ENCODE results near the gene TADA2B.
A peak's percentile ranks its signal among the peaks of the same experiment; 100 is the strongest.

TADA2B gene

GRCh38 chr4:7052313-7052712, 9.1 kb downstream of the TADA2B start:
- H3K9me3 ChIP-seq (ENCODE audit: insufficient read depth, low read length) = no peaks in the 10 kb centered on the region
- no peak overlapping the region for H3K4me3 ChIP-seq (ENCODE audit: insufficient read length, low read depth)
- peaks cover 4% of the 10 kb centered on the region for H3K4me1 ChIP-seq (ENCODE audit: insufficient read depth, insufficient read length)
- no peak for TF ChIP-seq SUZ12 (IDR thresholded peaks at IDR 0.05; ENCODE audit: extremely low read depth, insufficient read depth, insufficient read length)
- no peak for TF ChIP-seq YY1 (IDR thresholded peaks at IDR 0.05; ENCODE audit: insufficient read depth, insufficient read length)
- no peak for TF ChIP-seq ZNF274 (IDR thresholded peaks at IDR 0.05; ENCODE audit: low read depth, low read length)
- no peak overlapping the region for H3K9ac ChIP-seq (ENCODE audit: insufficient read length, low read depth)
- H3K36me3 ChIP-seq (ENCODE audit: insufficient read depth, insufficient read length, low read length) = peaks cover 56% of the 10 kb centered on the region
- DNase-seq (ENCODE audit: low read depth, low spot score) = no peak
- no peaks in the 10 kb centered on the region for H3K27me3 ChIP-seq (ENCODE audit: insufficient read depth, insufficient read length)

- no peak overlapping the region for H3K9ac ChIP-seq (ENCODE audit: insufficient read length, low read depth)
- no peak for DNase-seq (ENCODE audit: low read depth, low spot score)
- no peak overlapping the region for H3K4me3 ChIP-seq (ENCODE audit: insufficient read length, low read depth)
- peaks cover 53% of the 10 kb centered on the region for H3K36me3 ChIP-seq (ENCODE audit: insufficient read depth, insufficient read length, low read length)
- no peaks in the 10 kb centered on the region for H3K9me3 ChIP-seq (ENCODE audit: insufficient read depth, low read length)
- TF ChIP-seq SUZ12 (IDR thresholded peaks at IDR 0.05; ENCODE audit: extremely low read depth, insufficient read depth, insufficient read length) (no peak), YY1 (IDR thresholded peaks at IDR 0.05; ENCODE audit: insufficient read depth, insufficient read length) (no peak), ZNF274 (IDR thresholded peaks at IDR 0.05; ENCODE audit: low read depth, low read length) (no peak)
- H3K27me3 ChIP-seq (ENCODE audit: insufficient read depth, insufficient read length) = no peaks in the 10 kb centered on the region
- peaks cover 4% of the 10 kb centered on the region for H3K4me1 ChIP-seq (ENCODE audit: insufficient read depth, insufficient read length)
These were observed 9.9 kb downstream of the TADA2B start for GRCh38 chr4:7052923-7053715.

- Histone ChIP-seq H3K36me3 (ENCODE audit: insufficient read depth, insufficient read length, low read length) (peaks cover 61% of the 10 kb centered on the region), H3K9ac (ENCODE audit: insufficient read length, low read depth) (peak overlapping the region; percentile 2), H3K9me3 (ENCODE audit: insufficient read depth, low read length) (no peaks in the 10 kb centered on the region), H3K4me1 (ENCODE audit: insufficient read depth, insufficient read length) (peaks cover 4% of the 10 kb centered on the region), H3K27me3 (ENCODE audit: insufficient read depth, insufficient read length) (no peaks in the 10 kb centered on the region), H3K4me3 (ENCODE audit: insufficient read length, low read depth) (no peak overlapping the region)
- TF ChIP-seq ZNF274 (IDR thresholded peaks at IDR 0.05; ENCODE audit: low read depth, low read length) (no peak), YY1 (IDR thresholded peaks at IDR 0.05; ENCODE audit: insufficient read depth, insufficient read length) (no peak), SUZ12 (IDR thresholded peaks at IDR 0.05; ENCODE audit: extremely low read depth, insufficient read depth, insufficient read length) (no peak)
- no peak for DNase-seq (ENCODE audit: low read depth, low spot score)
These were observed 11.1 kb downstream of the TADA2B start for GRCh38 chr4:7054106-7054880.

- Histone ChIP-seq H3K27me3 (ENCODE audit: insufficient read depth, insufficient read length) (no peaks in the 10 kb centered on the region), H3K4me1 (ENCODE audit: insufficient read depth, insufficient read length) (peaks cover 4% of the 10 kb centered on the region), H3K9me3 (ENCODE audit: insufficient read depth, low read length) (no peaks in the 10 kb centered on the region), H3K4me3 (ENCODE audit: insufficient read length, low read depth) (no peak overlapping the region), H3K9ac (ENCODE audit: insufficient read length, low read depth) (no peak overlapping the region), H3K36me3 (ENCODE audit: insufficient read depth, insufficient read length, low read length) (peaks cover 70% of the 10 kb centered on the region)
- DNase-seq (ENCODE audit: low read depth, low spot score) = no peak
- TF ChIP-seq SUZ12 (IDR thresholded peaks at IDR 0.05; ENCODE audit: extremely low read depth, insufficient read depth, insufficient read length) (no peak), ZNF274 (IDR thresholded peaks at IDR 0.05; ENCODE audit: low read depth, low read length) (no peak), YY1 (IDR thresholded peaks at IDR 0.05; ENCODE audit: insufficient read depth, insufficient read length) (no peak)
These were observed 12.2 kb downstream of the TADA2B start for GRCh38 chr4:7055111-7055989.

- no peak for DNase-seq (ENCODE audit: low read depth, low spot score)
- Histone ChIP-seq H3K27me3 (ENCODE audit: insufficient read depth, insufficient read length) (no peaks in the 10 kb centered on the region), H3K36me3 (ENCODE audit: insufficient read depth, insufficient read length, low read length) (peaks cover 74% of the 10 kb centered on the region), H3K9ac (ENCODE audit: insufficient read length, low read depth) (no peak overlapping the region), H3K4me1 (ENCODE audit: insufficient read depth, insufficient read length) (peaks cover 4% of the 10 kb centered on the region), H3K4me3 (ENCODE audit: insufficient read length, low read depth) (no peak overlapping the region), H3K9me3 (ENCODE audit: insufficient read depth, low read length) (no peaks in the 10 kb centered on the region)
- no peak for TF ChIP-seq ZNF274 (IDR thresholded peaks at IDR 0.05; ENCODE audit: low read depth, low read length)
- no peak for TF ChIP-seq YY1 (IDR thresholded peaks at IDR 0.05; ENCODE audit: insufficient read depth, insufficient read length)
- TF ChIP-seq SUZ12 (IDR thresholded peaks at IDR 0.05; ENCODE audit: extremely low read depth, insufficient read depth, insufficient read length) = no peak
These were observed 12.8 kb downstream of the TADA2B start for GRCh38 chr4:7055990-7056325.

GRCh38 chr4:7058792-7059191, 15.6 kb downstream of the TADA2B start:
- H3K36me3 ChIP-seq (ENCODE audit: insufficient read depth, insufficient read length, low read length) = peaks cover 82% of the 10 kb centered on the region
- no peaks in the 10 kb centered on the region for H3K27me3 ChIP-seq (ENCODE audit: insufficient read depth, insufficient read length)
- TF ChIP-seq SUZ12 (IDR thresholded peaks at IDR 0.05; ENCODE audit: extremely low read depth, insufficient read depth, insufficient read length) (no peak), ZNF274 (IDR thresholded peaks at IDR 0.05; ENCODE audit: low read depth, low read length) (no peak), YY1 (IDR thresholded peaks at IDR 0.05; ENCODE audit: insufficient read depth, insufficient read length) (no peak)
- H3K9me3 ChIP-seq (ENCODE audit: insufficient read depth, low read length) = no peaks in the 10 kb centered on the region
- H3K4me3 ChIP-seq (ENCODE audit: insufficient read length, low read depth) = no peak overlapping the region
- no peak overlapping the region for H3K9ac ChIP-seq (ENCODE audit: insufficient read length, low read depth)
- H3K4me1 ChIP-seq (ENCODE audit: insufficient read depth, insufficient read length) = no peaks in the 10 kb centered on the region
- DNase-seq (ENCODE audit: low read depth, low spot score) = no peak

Data from NT2/D1 (cell line).